ENCODE data around the gene SLC1A1. TPM values are rescaled to one million over a fixed set of nuclear protein-coding genes. Genes with fewer than 3 reads are reported as not detected.
A peak's percentile ranks its signal among the peaks of the same experiment; 100 is the strongest.

Gene SLC1A1
- total RNA-seq, 4 donors from 2014 or later, result 48.4 to 56.7 (median 49.7) TPM

GRCh38 chr9:4594545-4594944 is 104.3 kb downstream of the SLC1A1 start:
- intact Hi-C loops (cut with DNase I), result no loop called here
- DNase-seq, result no peak
- no peak overlapping the region for H3K27ac ChIP-seq
- H3K4me3 ChIP-seq (replicated peaks in 1 of 3), result no peak overlapping the region
- TF ChIP-seq, protein P1, sequence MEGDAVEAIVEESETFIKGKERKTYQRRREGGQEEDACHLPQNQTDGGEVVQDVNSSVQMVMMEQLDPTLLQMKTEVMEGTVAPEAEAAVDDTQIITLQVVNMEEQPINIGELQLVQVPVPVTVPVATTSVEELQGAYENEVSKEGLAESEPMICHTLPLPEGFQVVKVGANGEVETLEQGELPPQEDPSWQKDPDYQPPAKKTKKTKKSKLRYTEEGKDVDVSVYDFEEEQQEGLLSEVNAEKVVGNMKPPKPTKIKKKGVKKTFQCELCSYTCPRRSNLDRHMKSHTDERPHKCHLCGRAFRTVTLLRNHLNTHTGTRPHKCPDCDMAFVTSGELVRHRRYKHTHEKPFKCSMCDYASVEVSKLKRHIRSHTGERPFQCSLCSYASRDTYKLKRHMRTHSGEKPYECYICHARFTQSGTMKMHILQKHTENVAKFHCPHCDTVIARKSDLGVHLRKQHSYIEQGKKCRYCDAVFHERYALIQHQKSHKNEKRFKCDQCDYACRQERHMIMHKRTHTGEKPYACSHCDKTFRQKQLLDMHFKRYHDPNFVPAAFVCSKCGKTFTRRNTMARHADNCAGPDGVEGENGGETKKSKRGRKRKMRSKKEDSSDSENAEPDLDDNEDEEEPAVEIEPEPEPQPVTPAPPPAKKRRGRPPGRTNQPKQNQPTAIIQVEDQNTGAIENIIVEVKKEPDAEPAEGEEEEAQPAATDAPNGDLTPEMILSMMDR (IDR thresholded peaks at IDR 0.05), result no peak
- TF ChIP-seq POLR2A (IDR thresholded peaks at IDR 0.05), result no peak
- peaks cover 20 to 25% of the 10 kb centered on the region in 2 donors for H3K4me1 ChIP-seq
- no peaks in the 10 kb centered on the region for H3K9me3 ChIP-seq
- no peaks in the 10 kb centered on the region for H3K27me3 ChIP-seq
- WGBS, 2 donors, result 92 to 95% methylated on average over 4 of the region's 4 CpGs
- no peaks in the 10 kb centered on the region for H3K36me3 ChIP-seq

GRCh38 chr9:4594994-4595393 is 104.7 kb downstream of the SLC1A1 start:
- WGBS, 2 donors, result 96 to 97% methylated on average over 2 of the region's 2 CpGs
- H3K27me3 ChIP-seq, result no peaks in the 10 kb centered on the region
- intact Hi-C loops (cut with DNase I), result no loop called here
- H3K36me3 ChIP-seq, result no peaks in the 10 kb centered on the region
- no peaks in the 10 kb centered on the region for H3K9me3 ChIP-seq
- no peak for DNase-seq
- no peak overlapping the region for H3K4me3 ChIP-seq (replicated peaks in 1 of 3)
- H3K4me1 ChIP-seq, result peaks cover 16 to 21% of the 10 kb centered on the region in 2 donors
- no peak overlapping the region for H3K27ac ChIP-seq
- no peak for TF ChIP-seq POLR2A (IDR thresholded peaks at IDR 0.05)
- TF ChIP-seq, protein P1 (IDR thresholded peaks at IDR 0.05), result no peak

GRCh38 chr9:4596165-4596922 is 106.1 kb downstream of the SLC1A1 start:
- DNase-seq, result no peak
- TF ChIP-seq POLR2A (IDR thresholded peaks at IDR 0.05), result no peak
- TF ChIP-seq, protein P1 (IDR thresholded peaks at IDR 0.05), result no peak
- H3K4me3 ChIP-seq (replicated peaks in 1 of 3), result no peak overlapping the region
- WGBS, 2 donors, result 67 to 74% methylated on average over 11 of the region's 11 CpGs
- intact Hi-C loops (cut with DNase I), result no loop called here
- H3K27me3 ChIP-seq, result no peaks in the 10 kb centered on the region
- H3K36me3 ChIP-seq, result no peaks in the 10 kb centered on the region
- peaks cover 7 to 8% of the 10 kb centered on the region in 2 donors for H3K4me1 ChIP-seq
- H3K9me3 ChIP-seq, result no peaks in the 10 kb centered on the region
- peak overlapping the region in 1 of 3 donors; percentile 46 for H3K27ac ChIP-seq

GRCh38 chr9:4600368-4600767 is 110.1 kb downstream of the SLC1A1 start:
- H3K27ac ChIP-seq, result no peak overlapping the region
- H3K4me1 ChIP-seq, result peaks cover 0 to 3% of the 10 kb centered on the region in 2 donors
- WGBS, 2 donors, result 75 to 89% methylated on average over 1 of the region's 1 CpG
- TF ChIP-seq POLR2A (IDR thresholded peaks at IDR 0.05), result no peak
- TF ChIP-seq, protein P1 (IDR thresholded peaks at IDR 0.05), result no peak
- no peaks in the 10 kb centered on the region for H3K9me3 ChIP-seq
- H3K4me3 ChIP-seq (replicated peaks in 1 of 3), result no peak overlapping the region
- no peaks in the 10 kb centered on the region for H3K27me3 ChIP-seq
- intact Hi-C loops (cut with DNase I), result no loop called here
- DNase-seq, result no peak
- H3K36me3 ChIP-seq, result no peaks in the 10 kb centered on the region

GRCh38 chr9:4603830-4604229 is 113.6 kb downstream of the SLC1A1 start:
- H3K4me3 ChIP-seq (replicated peaks in 1 of 3), result no peak overlapping the region
- no peaks in the 10 kb centered on the region for H3K36me3 ChIP-seq
- DNase-seq, result no peak
- H3K27me3 ChIP-seq, result no peaks in the 10 kb centered on the region
- intact Hi-C loops (cut with DNase I), result no loop called here
- no peak overlapping the region for H3K27ac ChIP-seq
- peaks cover 0 to 3% of the 10 kb centered on the region in 2 donors for H3K4me1 ChIP-seq
- 93% methylated on average over 5 of the region's 5 CpGs for WGBS, 2 donors
- no peak for TF ChIP-seq POLR2A (IDR thresholded peaks at IDR 0.05)
- TF ChIP-seq, protein P1 (IDR thresholded peaks at IDR 0.05), result no peak
- no peaks in the 10 kb centered on the region for H3K9me3 ChIP-seq
